GM13977 (cell line): Measurements from ENCODE around the gene GIMAP5.

Experiments used
- DNase-seq: peaks from one replicate; pipeline ENCODE4 v3.0.0; 2012; ENCODE audit warnings: low spot score
- CTCF ChIP-seq: IDR thresholded peaks from 2 replicates; pipeline ENCODE4 v1.5.1; 2012; ENCODE audit warnings: mild to moderate bottlenecking, control low read depth; ENCODE audit not compliant: insufficient read depth; ENCODE audit errors: extremely low read depth, missing control alignments
- in situ Hi-C: fragments of 300-500 bp; cut with MboI; formaldehyde crosslinking; loops from one replicate; pipeline ENCODE4 v1.12.0; 2022; ENCODE audit warnings: low sequenced_read_pairs, low pct_unique_long_range_greater_than_20kb, mixed read lengths, inconsistent platforms; ENCODE audit not compliant: unreplicated experiment

GIMAP5 gene

GRCh38 chr7:150723467-150723866 lies 13.8 kb upstream of the GIMAP5 start:
- in situ Hi-C loops = no loop called here
- TF ChIP-seq CTCF = no peak

GRCh38 chr7:150727381-150727780 lies 9.8 kb upstream of the GIMAP5 start:
- TF ChIP-seq CTCF = no peak
- DNase-seq = no peak
- in situ Hi-C loops = no loop called here

More at GRCh38 chr7:150723467-150723866, 13.8 kb upstream of the GIMAP5 start:
- DNase-seq = no peak

- in situ Hi-C loops = no loop called here
- no peak for DNase-seq
- no peak for TF ChIP-seq CTCF
Measured at GRCh38 chr7:150728011-150728410, 9.2 kb upstream of the GIMAP5 start.

GRCh38 chr7:150728609-150729008 lies 8.6 kb upstream of the GIMAP5 start:
- TF ChIP-seq CTCF = no peak
- in situ Hi-C loops = no loop called here
- no peak for DNase-seq

- TF ChIP-seq CTCF = no peak
Measured at GRCh38 chr7:150731916-150732315, 5.3 kb upstream of the GIMAP5 start.

GRCh38 chr7:150732786-150733481 lies 4.3 kb upstream of the GIMAP5 start:
- DNase-seq = no peak
- in situ Hi-C loops = loop anchor here (10.0 kb wide), 1 partner anchor 278 kb away; the partner anchor contains the start of gene GIMAP8
- TF ChIP-seq CTCF = no peak

More at GRCh38 chr7:150731916-150732315, 5.3 kb upstream of the GIMAP5 start:
- no peak for DNase-seq
- in situ Hi-C loops = loop anchor here (10.0 kb wide), 1 partner anchor 277 kb away; the partner anchor contains the start of gene GIMAP8
